Kidney (tissue), 14 donors: ENCODE data around the gene C10orf67. TPM values are rescaled to one million over a fixed set of nuclear protein-coding genes. Genes with fewer than 3 reads are reported as not detected.
A peak's percentile ranks its signal among the peaks of the same experiment; 100 is the strongest.

ENCODE experiments used
- DNase-seq, 5 donors: peaks; one replicate each; pipeline ENCODE4 v3.0.0-alpha.2; 2013 to 2020
- FAIRE-seq: peaks from 2 replicates; lab custom pipeline; 2012; peaks lifted over from hg19 to GRCh38; lab: Jason Lieb, UNC
- H3K27ac ChIP-seq, 2 donors: one replicate each; pipeline ENCODE4 v1.7.0; 2013; ENCODE audit warnings: low read depth in 2 of 2, low read length in 2 of 2, inconsistent platforms in 1 of 2
- H3K27me3 ChIP-seq: one replicate; pipeline ENCODE4 v1.7.1; 2013; ENCODE audit warnings: low read length, inconsistent platforms; ENCODE audit not compliant: control insufficient read depth, insufficient read depth
- H3K36me3 ChIP-seq, 3 donors: one replicate each; pipeline versions ENCODE4 v1.7.0 to v1.7.1; 2013; ENCODE audit warnings: low read length in 3 of 3, control low read depth in 1 of 3, inconsistent platforms in 1 of 3; ENCODE audit not compliant: insufficient read depth in 3 of 3, control insufficient read depth in 2 of 3
- H3K4me1 ChIP-seq, 3 donors: one replicate each; pipeline versions ENCODE4 v1.7.0 to v1.7.1; 2013; ENCODE audit warnings: low read length in 3 of 3, inconsistent platforms in 1 of 3, low read depth in 1 of 3; ENCODE audit not compliant: control insufficient read depth in 2 of 3, insufficient read depth in 2 of 3
- H3K4me3 ChIP-seq, 3 donors: one replicate each; pipeline versions ENCODE4 v1.7.0 to v1.8.1; 2013; ENCODE audit warnings: low read length in 3 of 3, control low read depth in 1 of 3, inconsistent platforms in 1 of 3
- H3K9ac ChIP-seq, 3 donors: one replicate each; pipeline versions ENCODE4 v1.7.0 to v1.7.1; 2013; ENCODE audit warnings: low read length in 3 of 3, control low read depth in 1 of 3, inconsistent platforms in 1 of 3
- H3K9me3 ChIP-seq, 3 donors: one replicate each; pipeline versions ENCODE4 v1.7.0 to v1.7.1; 2013; ENCODE audit warnings: low read length in 3 of 3, control low read depth in 1 of 3, inconsistent platforms in 1 of 3; ENCODE audit not compliant: control insufficient read depth in 2 of 3, insufficient read depth in 1 of 3
- CTCF ChIP-seq: IDR thresholded peaks from 3 replicates; pipeline ENCODE4 v1.5.1; 2012; ENCODE audit warnings: mild to moderate bottlenecking, moderate library complexity, borderline replicate concordance; ENCODE audit not compliant: insufficient read depth; ENCODE audit errors: extremely low read depth
- intact Hi-C: fragments of 100-400 bp; cut with DNase I; formaldehyde crosslinking; loops from one replicate; pipeline ENCODE4 v1.11.1; 2022
- polyA plus RNA-seq: library from polyadenylated mRNA; stranded (reverse); fragments of 350-450 nt; fragmentation: Illumina TruSeq; extraction: RNeasy Lipid Tissue Mini Kit (QIAGEN cat#74804); gene quantifications from one replicate; pipeline ENCODE4 v1.2.3, GENCODE V29; 2014; ENCODE audit warnings: low read depth, low replicate concordance; ENCODE audit not compliant: insufficient read depth
- total RNA-seq: library from RNA; stranded (reverse); fragmentation: NEBNext Ultra II Directional; extraction: Animal tissue kit (Norgen Biotek cat#: 25700); gene quantifications from one replicate; pipeline ENCODE4 v1.2.1, GENCODE V29; 2021
- donor health status: control.
- donor health status: control.
- donor health status: control.
- donor health status: control.
- donor health status: control.
- donor health status: DM: yes; HTN: yes; CAD: no.
- donor health status: Normal renal cell carcinoma (clear cell type).

Gene C10orf67
- total and polyA plus RNA-seq, 2 donors from 2014 or later: 1.1 to 1.6 TPM

- Histone ChIP-seq H3K27me3 (no peaks in the 10 kb centered on the region), H3K4me3 (no peak overlapping the region), H3K36me3 (no peaks in the 10 kb centered on the region), H3K27ac (no peak overlapping the region), H3K4me1 (no peaks in the 10 kb centered on the region), H3K9me3 (no peaks in the 10 kb centered on the region), H3K9ac (no peak overlapping the region)
- FAIRE-seq: no peak
- TF ChIP-seq CTCF: no peak
- intact Hi-C loops: no loop called here
- DNase-seq: no peak
These were observed 20.2 kb downstream of the C10orf67 start for GRCh38 chr10:23324351-23324750.

DNA sequence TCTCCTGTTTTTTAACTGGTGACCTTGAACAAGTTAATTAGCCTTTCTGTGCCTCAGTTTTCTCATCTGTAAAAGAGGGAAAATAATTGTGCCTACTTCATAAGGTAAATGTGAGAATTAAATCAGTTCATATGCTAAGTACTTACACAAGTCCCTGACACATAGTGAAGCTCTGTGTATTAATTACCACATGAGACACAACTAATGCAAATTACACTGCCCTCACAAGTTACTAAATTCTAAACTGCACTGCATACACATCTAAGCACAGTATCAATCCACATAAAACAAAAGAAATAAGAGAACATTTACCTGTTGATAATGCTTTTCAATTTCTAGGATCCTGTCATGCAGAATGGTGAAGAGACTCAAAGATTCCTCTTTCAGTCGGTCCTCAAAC is 22.5 kb downstream of the C10orf67 start:
- no peak for FAIRE-seq

DNA sequence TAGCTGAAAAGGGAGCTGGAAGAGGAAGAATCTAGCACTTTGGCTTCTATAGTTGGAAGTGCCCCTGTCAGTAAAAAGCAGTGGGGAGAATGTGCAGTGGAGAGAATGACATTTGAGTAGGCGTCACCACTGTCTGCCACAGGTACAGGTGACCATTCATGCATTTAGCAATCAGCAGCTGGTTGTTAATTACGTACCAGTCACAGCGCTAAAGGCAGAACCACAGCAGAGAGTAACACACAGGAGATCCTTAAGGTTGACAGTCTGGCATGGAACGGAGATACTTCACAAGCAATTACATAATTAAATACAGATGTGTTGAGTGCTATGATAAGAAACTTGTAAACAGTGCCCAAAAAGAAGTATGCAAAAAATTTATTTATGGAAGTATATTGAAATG is 24.8 kb downstream of the C10orf67 start:
- no peaks in the 10 kb centered on the region for H3K9me3 ChIP-seq
- no peak overlapping the region for H3K4me3 ChIP-seq
- no peak overlapping the region for H3K27ac ChIP-seq
- FAIRE-seq (no peak), DNase-seq (peak in 2 of 5 donors; percentile 33 to 48)
- no peak overlapping the region for H3K9ac ChIP-seq
- intact Hi-C loops: loop anchor here (10.0 kb wide), 1 partner anchor 205 kb away; no protein-coding TSS in a partner anchor
- H3K36me3 ChIP-seq: no peaks in the 10 kb centered on the region
- no peaks in the 10 kb centered on the region for H3K4me1 ChIP-seq
- TF ChIP-seq CTCF: no peak
- H3K27me3 ChIP-seq: no peaks in the 10 kb centered on the region

More for the DNA sequence above, 22.5 kb downstream of the C10orf67 start:
- Histone ChIP-seq H3K27ac (no peak overlapping the region), H3K9me3 (no peaks in the 10 kb centered on the region), H3K27me3 (no peaks in the 10 kb centered on the region), H3K4me1 (no peaks in the 10 kb centered on the region), H3K4me3 (no peak overlapping the region), H3K9ac (no peak overlapping the region), H3K36me3 (no peaks in the 10 kb centered on the region)
- TF ChIP-seq CTCF: no peak
- no peak for DNase-seq
- intact Hi-C loops: no loop called here

DNA sequence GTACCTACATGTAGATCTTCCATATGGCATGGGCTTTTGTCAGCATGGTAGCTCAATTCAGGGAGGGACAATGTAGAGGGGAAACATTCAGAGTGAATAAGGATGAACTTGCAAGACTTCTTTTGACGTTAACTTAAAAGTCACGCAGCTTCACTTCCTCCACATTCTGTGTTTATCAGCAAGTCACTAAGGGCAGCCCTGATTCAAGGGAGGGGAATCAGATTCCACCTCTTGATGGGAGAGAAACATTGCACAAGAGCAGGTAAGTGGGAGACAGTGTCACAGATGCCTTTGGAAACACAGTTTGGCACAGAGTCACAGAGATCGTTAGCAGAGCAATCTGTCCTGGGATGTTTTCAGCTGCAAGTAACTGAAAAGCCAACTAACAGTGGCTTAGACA is 26.2 kb downstream of the C10orf67 start:
- intact Hi-C loops: loop anchor here (10.0 kb wide), 1 partner anchor 206 kb away; no protein-coding TSS in a partner anchor
- FAIRE-seq (no peak), DNase-seq (no peak)

More for the DNA sequence above, 26.2 kb downstream of the C10orf67 start:
- Histone ChIP-seq H3K4me3 (no peak overlapping the region), H3K36me3 (no peaks in the 10 kb centered on the region), H3K9me3 (no peaks in the 10 kb centered on the region), H3K4me1 (no peaks in the 10 kb centered on the region), H3K27ac (no peak overlapping the region), H3K27me3 (no peaks in the 10 kb centered on the region), H3K9ac (no peak overlapping the region)
- no peak for TF ChIP-seq CTCF
